Nephron progenitor cell (in vitro differentiated cells): ENCODE results near the gene SEC14L3.

Experiments
- DNase-seq: peaks from one replicate; pipeline ENCODE4 v3.0.0; 2021
- H3K27ac Mint-ChIP-seq: 2 replicates; pipeline ENCODE4 v1.8.0; 2021; ENCODE audit warnings: mild to moderate bottlenecking, moderate library complexity, mixed read lengths
- H3K27me3 Mint-ChIP-seq: 2 replicates; pipeline ENCODE4 v1.8.0; 2021; ENCODE audit warnings: mild to moderate bottlenecking, low read depth, mixed read lengths; ENCODE audit not compliant: poor library complexity
- H3K36me3 Mint-ChIP-seq: 2 replicates; pipeline ENCODE4 v1.8.0; 2021; ENCODE audit warnings: low read depth, mixed read lengths
- H3K4me1 Mint-ChIP-seq: 2 replicates; pipeline ENCODE4 v1.8.0; 2021; ENCODE audit warnings: mixed read lengths
- H3K4me3 Mint-ChIP-seq: 2 replicates; pipeline ENCODE4 v1.8.0; 2021; ENCODE audit warnings: mild to moderate bottlenecking, moderate library complexity, mixed read lengths
- H3K9me3 Mint-ChIP-seq: 2 replicates; pipeline ENCODE4 v1.8.0; 2021; ENCODE audit warnings: mild to moderate bottlenecking, moderate library complexity, mixed read lengths
- CTCF ChIP-seq: fragments of 200-600 bp; sonication (generic); IDR thresholded peaks from 2 replicates; pipeline ENCODE4 v1.5.0; 2021; ENCODE audit warnings: antibody characterized with exemption

SEC14L3 gene

GRCh38 chr22:30491381-30491780, 19.6 kb upstream of the SEC14L3 start:
- Mint-ChIP-seq H3K27ac (no peak overlapping the region), H3K36me3 (no peaks in the 10 kb centered on the region), H3K4me1 (peaks cover 5% of the 10 kb centered on the region), H3K4me3 (no peak overlapping the region), H3K27me3 (peaks cover 25% of the 10 kb centered on the region), H3K9me3 (no peaks in the 10 kb centered on the region)
- no peak for DNase-seq
- no peak for TF ChIP-seq CTCF

GRCh38 chr22:30490399-30490798, 18.6 kb upstream of the SEC14L3 start:
- Mint-ChIP-seq H3K4me3 (no peak overlapping the region), H3K36me3 (no peaks in the 10 kb centered on the region), H3K9me3 (no peaks in the 10 kb centered on the region), H3K27me3 (peaks cover 27% of the 10 kb centered on the region), H3K4me1 (peaks cover 5% of the 10 kb centered on the region), H3K27ac (no peak overlapping the region)
- DNase-seq = peak; percentile 18
- TF ChIP-seq CTCF = no peak

- Mint-ChIP-seq H3K4me3 (no peak overlapping the region), H3K4me1 (peaks cover 5% of the 10 kb centered on the region), H3K9me3 (no peaks in the 10 kb centered on the region), H3K36me3 (no peaks in the 10 kb centered on the region), H3K27me3 (peaks cover 23% of the 10 kb centered on the region), H3K27ac (peak overlapping the region; percentile 72)
- TF ChIP-seq CTCF = no peak
- no peak for DNase-seq
Measured at GRCh38 chr22:30488121-30488520, 16.3 kb upstream of the SEC14L3 start.

GRCh38 chr22:30486661-30487115, 14.9 kb upstream of the SEC14L3 start:
- H3K27ac Mint-ChIP-seq = no peak overlapping the region
- no peak for TF ChIP-seq CTCF
- H3K36me3 Mint-ChIP-seq = no peaks in the 10 kb centered on the region
- H3K9me3 Mint-ChIP-seq = no peaks in the 10 kb centered on the region
- no peak overlapping the region for H3K4me3 Mint-ChIP-seq
- peaks cover 5% of the 10 kb centered on the region for H3K4me1 Mint-ChIP-seq
- DNase-seq = no peak
- H3K27me3 Mint-ChIP-seq = peaks cover 26% of the 10 kb centered on the region

GRCh38 chr22:30486118-30486517, 14.3 kb upstream of the SEC14L3 start:
- no peaks in the 10 kb centered on the region for H3K36me3 Mint-ChIP-seq
- peaks cover 5% of the 10 kb centered on the region for H3K4me1 Mint-ChIP-seq
- no peak for TF ChIP-seq CTCF
- no peak for DNase-seq
- no peak overlapping the region for H3K27ac Mint-ChIP-seq
- H3K9me3 Mint-ChIP-seq = no peaks in the 10 kb centered on the region
- H3K27me3 Mint-ChIP-seq = peaks cover 26% of the 10 kb centered on the region
- no peak overlapping the region for H3K4me3 Mint-ChIP-seq

- Mint-ChIP-seq H3K36me3 (no peaks in the 10 kb centered on the region), H3K27ac (no peak overlapping the region), H3K4me3 (no peak overlapping the region), H3K9me3 (no peaks in the 10 kb centered on the region), H3K27me3 (peaks cover 28% of the 10 kb centered on the region), H3K4me1 (peaks cover 5% of the 10 kb centered on the region)
- peak; percentile 81 for DNase-seq
- peak; percentile 98 for TF ChIP-seq CTCF
Measured at GRCh38 chr22:30485362-30485988, 13.7 kb upstream of the SEC14L3 start.
